Effector memory CD4-positive, alpha-beta T cell (primary cell): Measurements from ENCODE around the gene SBK3.

ENCODE experiments used
- DNase-seq, 3 donors: peaks; one replicate each; pipeline ENCODE4 v3.0.0-alpha.2; 2020
- H3K27ac ChIP-seq: 2 replicates; pipeline ENCODE4 v1.7.0; 2013; ENCODE audit warnings: mild to moderate bottlenecking, low read length, moderate library complexity; ENCODE audit not compliant: insufficient read depth, poor library complexity, severe bottlenecking
- H3K27me3 ChIP-seq: replicated peaks from 2 replicates; pipeline ENCODE4 v1.7.0; 2013; ENCODE audit warnings: mild to moderate bottlenecking, low read length; ENCODE audit not compliant: insufficient read depth, control insufficient read depth, poor library complexity, severe bottlenecking
- H3K36me3 ChIP-seq: 2 replicates; pipeline ENCODE4 v1.7.0; 2013; ENCODE audit warnings: mild to moderate bottlenecking, low read length, moderate library complexity; ENCODE audit not compliant: control insufficient read depth, insufficient read depth
- H3K4me1 ChIP-seq: 2 replicates; pipeline ENCODE4 v1.7.0; 2013; ENCODE audit warnings: low read length, mild to moderate bottlenecking; ENCODE audit not compliant: control insufficient read depth, insufficient read depth, poor library complexity, severe bottlenecking
- H3K4me3 ChIP-seq: 2 replicates; pipeline ENCODE4 v1.7.0; 2013; ENCODE audit warnings: low read length, low read depth, mild to moderate bottlenecking; ENCODE audit not compliant: insufficient read depth, poor library complexity, severe bottlenecking
- H3K9me3 ChIP-seq: 2 replicates; pipeline ENCODE4 v1.7.0; 2013; ENCODE audit warnings: mild to moderate bottlenecking, low read length, moderate library complexity; ENCODE audit not compliant: control insufficient read depth

Gene SBK3

DNA sequence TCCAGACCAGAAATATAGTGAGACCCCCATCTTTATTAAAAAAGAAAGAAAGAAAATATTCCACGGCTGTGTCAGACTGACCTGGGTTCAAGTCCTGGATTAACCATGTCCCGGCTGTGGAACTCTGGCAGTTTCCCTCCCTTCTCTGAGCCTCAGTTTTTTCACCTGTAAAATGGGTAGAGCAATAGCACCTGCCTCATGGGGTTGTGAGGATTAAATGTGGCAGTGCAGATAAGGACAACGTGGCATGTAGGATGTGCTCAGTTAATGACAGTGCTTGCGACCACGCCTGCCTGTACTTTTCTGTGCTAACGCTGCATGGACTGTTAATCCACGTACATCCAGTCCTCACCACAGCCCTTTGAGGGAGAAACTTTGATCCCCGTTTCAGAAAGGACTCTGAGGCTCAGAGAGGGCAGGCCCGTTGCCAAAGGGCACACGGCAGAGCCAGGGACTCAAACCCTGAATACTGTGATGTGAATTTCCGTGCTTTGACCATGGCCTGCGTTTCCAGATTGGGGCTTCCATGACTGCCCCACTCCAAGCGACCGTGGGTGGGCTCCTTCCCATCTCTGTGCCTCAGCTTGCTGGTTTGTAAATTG lies 24.6 kb downstream of the SBK3 start:
- H3K4me1 ChIP-seq = no peaks in the 10 kb centered on the region
- H3K27me3 ChIP-seq = no peaks in the 10 kb centered on the region
- DNase-seq = no peak
- no peak overlapping the region for H3K27ac ChIP-seq
- H3K36me3 ChIP-seq = no peaks in the 10 kb centered on the region
- H3K4me3 ChIP-seq = no peak overlapping the region
- H3K9me3 ChIP-seq = no peaks in the 10 kb centered on the region

DNA sequence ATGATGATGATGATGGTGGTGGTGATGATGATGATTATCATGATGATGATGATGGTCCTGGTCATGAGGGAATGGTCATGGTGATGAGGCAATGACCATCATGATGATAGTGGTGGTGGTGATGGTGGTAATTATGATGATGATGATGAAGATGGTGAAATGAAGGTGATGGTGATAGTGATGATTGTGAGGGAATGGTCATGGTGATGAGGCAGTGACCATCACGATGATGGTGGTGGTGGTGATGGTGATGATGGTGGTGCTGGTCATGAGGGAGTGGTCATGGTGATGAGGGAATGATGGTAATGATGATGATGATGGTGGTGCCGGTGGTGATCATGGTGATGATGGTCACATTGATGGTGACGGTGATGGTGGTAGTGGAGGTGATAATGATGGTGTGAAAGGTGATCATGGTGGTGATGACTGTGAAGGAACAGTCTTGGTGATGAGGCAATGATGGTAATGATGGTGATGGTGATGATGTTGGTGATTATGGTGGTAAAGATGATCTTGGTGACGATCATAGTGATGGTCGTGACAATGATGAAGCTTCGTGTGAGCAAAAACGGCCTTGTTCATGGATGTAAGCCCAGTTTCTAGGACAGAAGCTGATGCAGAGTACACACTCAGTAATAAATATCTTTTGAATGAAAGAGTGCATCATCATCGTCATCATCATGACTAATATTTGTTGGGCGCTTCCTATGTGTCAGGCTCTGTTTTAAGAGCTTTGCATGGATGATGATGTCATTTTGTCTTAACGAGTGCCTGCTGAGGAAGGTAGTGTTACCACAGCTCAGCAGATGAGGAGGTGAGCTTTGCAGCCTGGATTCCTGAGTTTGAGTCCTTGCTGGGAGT lies 25.7 kb downstream of the SBK3 start:
- Histone ChIP-seq H3K4me3 (no peak overlapping the region), H3K36me3 (no peaks in the 10 kb centered on the region), H3K27ac (no peak overlapping the region), H3K4me1 (no peaks in the 10 kb centered on the region), H3K9me3 (no peaks in the 10 kb centered on the region), H3K27me3 (no peaks in the 10 kb centered on the region)
- DNase-seq = no peak

DNA sequence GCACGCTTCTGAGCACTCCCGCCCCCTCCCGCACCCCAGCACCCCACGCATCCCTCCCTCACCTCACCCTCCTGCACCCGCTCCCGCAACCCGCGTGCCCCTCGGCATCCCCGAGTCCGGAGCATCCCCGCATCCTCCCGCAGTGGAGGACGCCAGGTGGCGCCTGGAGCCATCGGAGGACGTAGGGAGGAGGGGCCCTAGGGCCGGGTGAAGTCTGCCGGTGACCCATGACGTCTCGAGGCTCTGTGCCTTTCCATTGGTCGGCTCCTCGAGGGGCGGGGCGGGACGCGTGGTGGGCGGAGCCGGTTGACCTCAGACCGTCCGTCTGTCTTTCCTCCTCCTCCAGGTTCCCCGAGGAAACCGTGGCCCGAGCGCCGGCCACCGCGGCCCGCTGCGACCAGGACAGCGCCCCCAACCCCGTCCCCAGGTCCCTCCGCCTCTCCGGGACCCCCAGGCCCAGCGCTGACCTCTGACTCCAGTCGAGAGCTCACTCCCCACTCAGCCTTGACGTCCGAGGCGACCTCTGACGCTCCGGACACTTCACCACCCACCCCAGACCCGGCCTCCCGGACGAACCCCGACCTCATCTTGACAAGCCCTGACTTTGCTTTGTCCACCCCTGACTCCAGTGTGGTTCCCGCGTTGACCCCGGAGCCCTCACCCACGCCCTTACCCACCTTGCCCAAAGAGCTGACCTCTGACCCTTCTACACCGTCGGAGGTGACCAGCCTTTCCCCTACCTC lies 28.3 kb downstream of the SBK3 start:
- no peaks in the 10 kb centered on the region for H3K27me3 ChIP-seq
- peak; percentile 76 to 85 (median 85) for DNase-seq
- no peaks in the 10 kb centered on the region for H3K36me3 ChIP-seq
- peak overlapping the region; percentile 26 for H3K4me3 ChIP-seq
- no peaks in the 10 kb centered on the region for H3K9me3 ChIP-seq
- H3K27ac ChIP-seq = peak overlapping the region; percentile 36
- H3K4me1 ChIP-seq = no peaks in the 10 kb centered on the region

DNA sequence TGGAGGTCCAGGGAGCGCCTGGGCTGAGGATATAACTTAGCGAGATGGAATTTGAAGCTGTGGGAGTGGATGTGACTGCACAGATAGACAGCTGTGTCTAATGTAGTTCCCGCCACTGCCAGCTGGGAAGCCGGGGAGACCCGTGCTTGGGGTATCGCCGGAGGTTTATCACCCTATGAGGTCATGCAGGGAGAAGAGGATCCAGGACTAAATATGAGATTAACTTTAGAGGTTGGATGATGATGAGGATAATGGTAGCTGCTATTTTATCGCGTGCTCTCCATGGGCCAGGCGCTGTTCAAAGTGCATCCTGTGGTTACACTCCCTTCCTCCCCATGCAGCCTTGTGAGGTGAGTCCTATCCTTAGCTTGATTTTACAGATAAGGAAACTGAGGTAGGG lies 37.2 kb downstream of the SBK3 start:
- no peaks in the 10 kb centered on the region for H3K36me3 ChIP-seq
- H3K27ac ChIP-seq = no peak overlapping the region
- no peak for DNase-seq
- H3K4me1 ChIP-seq = peaks cover 5% of the 10 kb centered on the region
- H3K9me3 ChIP-seq = no peaks in the 10 kb centered on the region
- H3K4me3 ChIP-seq = no peak overlapping the region
- H3K27me3 ChIP-seq = no peaks in the 10 kb centered on the region

DNA sequence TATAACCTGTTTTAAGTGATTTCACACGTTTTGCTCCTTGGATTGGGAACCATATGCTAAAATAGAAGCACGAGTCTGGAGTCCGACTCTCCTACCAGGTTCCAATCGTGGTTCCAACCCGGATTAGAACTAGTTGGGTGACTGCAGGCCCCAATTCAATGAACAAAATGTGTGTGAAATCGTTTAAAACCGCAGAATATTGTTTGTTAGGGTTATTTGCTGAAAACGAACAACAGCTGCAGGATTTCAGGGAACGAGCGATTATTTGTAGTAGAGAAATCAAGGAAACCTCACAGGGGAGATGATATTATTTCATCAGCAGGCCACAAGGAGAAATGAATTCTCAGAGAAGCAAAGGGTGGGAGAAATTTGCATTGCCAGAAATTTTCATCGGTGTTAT lies 40.4 kb downstream of the SBK3 start:
- no peak for DNase-seq
- Histone ChIP-seq H3K27me3 (no peaks in the 10 kb centered on the region), H3K9me3 (no peaks in the 10 kb centered on the region), H3K36me3 (no peaks in the 10 kb centered on the region), H3K4me1 (peaks cover 5% of the 10 kb centered on the region), H3K4me3 (no peak overlapping the region), H3K27ac (no peak overlapping the region)

DNA sequence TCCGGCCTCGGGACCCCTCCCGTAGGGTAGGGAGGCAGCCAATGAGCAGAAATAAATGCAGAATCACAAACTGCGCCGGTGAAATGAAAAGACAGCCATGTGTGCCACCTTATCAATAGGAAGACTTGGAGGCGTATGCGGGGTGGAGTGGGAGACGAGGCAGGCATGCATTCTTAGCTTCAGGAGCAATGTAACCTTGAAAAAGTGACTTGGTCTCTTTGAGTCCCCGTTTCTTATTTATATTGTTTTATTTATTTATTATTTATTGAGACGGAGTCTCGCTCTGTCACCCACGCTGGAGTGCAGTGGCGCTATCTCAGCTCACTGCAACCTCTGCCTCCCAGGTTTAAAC lies 41.1 kb downstream of the SBK3 start:
- Histone ChIP-seq H3K4me1 (peaks cover 5% of the 10 kb centered on the region), H3K27ac (no peak overlapping the region), H3K27me3 (no peaks in the 10 kb centered on the region), H3K9me3 (no peaks in the 10 kb centered on the region), H3K4me3 (peak overlapping the region; percentile 50), H3K36me3 (no peaks in the 10 kb centered on the region)
- no peak for DNase-seq

DNA sequence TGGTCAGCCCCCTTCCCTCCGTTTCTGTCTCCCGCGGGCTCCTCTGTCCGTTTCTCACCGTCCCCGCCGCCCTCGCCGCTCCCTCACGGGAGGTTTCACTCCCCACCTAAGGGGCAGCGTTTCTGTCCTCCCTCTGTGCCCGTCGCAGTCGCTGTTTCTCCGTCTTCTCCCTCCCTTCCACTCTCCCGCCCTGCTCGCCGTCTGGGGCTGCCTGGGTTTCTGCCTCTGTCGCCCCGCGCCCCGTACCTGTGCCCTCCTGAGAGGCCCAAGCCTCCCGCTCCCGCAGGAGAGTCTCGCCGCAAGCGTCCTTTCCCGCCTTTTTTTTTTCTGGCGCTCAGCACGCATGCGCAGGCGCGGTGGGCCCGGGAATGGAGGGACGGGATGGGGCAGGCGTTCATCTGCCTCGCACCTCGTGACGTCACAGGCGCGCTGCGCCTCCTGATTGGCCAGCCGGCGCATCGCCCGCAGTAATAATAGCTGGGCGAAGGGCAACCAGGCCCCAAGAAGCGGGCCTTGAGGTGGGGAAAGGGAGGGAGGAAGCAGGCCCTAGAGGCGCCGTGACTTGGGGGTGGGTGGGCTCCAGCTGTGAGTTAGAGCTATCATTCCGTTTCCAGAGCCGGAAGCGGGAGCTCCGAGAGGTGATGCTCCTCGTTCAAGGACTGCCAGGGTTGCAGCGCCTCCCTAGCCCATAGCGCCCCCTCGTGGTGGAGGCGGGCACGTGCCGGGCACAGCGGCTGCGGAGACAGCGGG lies 41.7 kb downstream of the SBK3 start:
- peak overlapping the region; percentile 50 for H3K4me3 ChIP-seq
- no peaks in the 10 kb centered on the region for H3K36me3 ChIP-seq
- no peaks in the 10 kb centered on the region for H3K27me3 ChIP-seq
- peaks cover 5% of the 10 kb centered on the region for H3K4me1 ChIP-seq
- no peaks in the 10 kb centered on the region for H3K9me3 ChIP-seq
- DNase-seq = peak; percentile 83 to 88 (median 83)
- H3K27ac ChIP-seq = peak overlapping the region; percentile 35

DNA sequence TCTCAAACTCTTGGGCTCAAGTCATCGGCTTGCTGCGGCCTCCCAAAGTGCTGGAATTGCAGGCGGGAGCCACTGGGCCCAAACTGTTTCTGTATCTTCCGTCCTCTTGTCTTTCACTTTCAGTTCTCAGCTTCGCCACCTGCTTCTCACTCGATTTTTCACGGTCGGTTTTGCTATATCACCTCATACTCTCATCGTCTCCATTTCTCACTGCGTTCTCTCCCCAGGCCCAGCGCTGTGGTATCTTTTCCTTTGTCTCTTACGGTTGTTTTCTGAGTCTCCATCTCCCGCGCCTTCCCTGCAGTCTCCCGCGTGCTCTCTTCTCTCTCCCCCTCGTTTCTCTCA lies 42.2 kb downstream of the SBK3 start:
- Histone ChIP-seq H3K27me3 (no peaks in the 10 kb centered on the region), H3K9me3 (no peaks in the 10 kb centered on the region), H3K4me3 (peak overlapping the region; percentile 50), H3K4me1 (peaks cover 5% of the 10 kb centered on the region), H3K27ac (no peak overlapping the region), H3K36me3 (no peaks in the 10 kb centered on the region)
- no peak for DNase-seq

DNA sequence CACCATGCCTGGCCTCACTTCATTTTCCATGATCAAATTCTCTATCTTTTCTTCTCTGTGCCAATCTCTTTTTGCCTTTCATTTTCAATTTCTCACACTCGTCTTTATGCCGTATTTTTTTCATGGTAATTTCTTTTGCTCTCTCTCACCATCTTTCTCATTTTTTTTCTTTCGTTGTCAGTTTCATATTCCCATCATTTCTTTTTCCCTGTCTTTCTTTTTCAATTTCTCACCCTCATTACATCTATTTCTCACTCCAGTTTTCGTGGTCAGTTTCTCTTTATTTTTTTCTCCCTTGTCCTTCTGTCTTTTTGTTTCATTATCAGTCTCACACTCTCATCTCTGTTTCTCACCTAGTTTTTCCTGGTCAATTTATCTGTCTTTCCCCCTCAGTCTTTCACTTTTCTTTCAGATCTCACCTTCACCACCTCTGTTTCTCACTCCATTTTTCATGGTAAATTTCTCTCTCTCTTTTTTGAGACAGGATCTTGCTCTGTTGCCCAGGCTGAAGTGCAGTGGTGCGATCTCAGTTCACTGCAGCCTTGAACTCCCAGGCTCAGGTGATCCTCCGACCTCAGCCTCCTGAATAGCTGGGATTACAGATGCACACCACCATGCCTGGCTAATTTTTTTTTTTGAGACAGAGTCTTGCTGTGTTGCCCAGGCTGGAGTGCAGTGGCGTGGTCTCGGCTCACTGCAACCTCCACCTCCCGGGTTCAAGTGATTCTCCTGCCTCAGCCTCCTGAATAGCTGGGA lies 43.0 kb downstream of the SBK3 start:
- H3K4me3 ChIP-seq = no peak overlapping the region
- H3K9me3 ChIP-seq = no peaks in the 10 kb centered on the region
- peaks cover 5% of the 10 kb centered on the region for H3K4me1 ChIP-seq
- no peak for DNase-seq
- H3K27me3 ChIP-seq = no peaks in the 10 kb centered on the region
- H3K27ac ChIP-seq = no peak overlapping the region
- no peaks in the 10 kb centered on the region for H3K36me3 ChIP-seq
